WTC11 (cell line): ENCODE results near the gene CYP27B1. TPM values are rescaled to one million over a fixed set of nuclear protein-coding genes. Genes with fewer than 3 reads are reported as not detected.

Source experiments
- ATAC-seq: fragments of 200-7000 bp; cut with Tn5 transposase; 2 replicates; pipeline ENCODE4 v1.10.0; 2021; ENCODE audit warnings: mild to moderate bottlenecking, moderate library complexity
- CTCF ChIA-PET: fragments of 300-600 bp; sonication (Branson Sonifier 250); formaldehyde crosslinking; loops from one replicate; lab custom pipeline; 2021; ENCODE audit warnings: antibody characterized with exemption; lab: Charles Lee
- POLR2A ChIA-PET: fragments of 350-600 bp; sonication (Branson Sonifier 250); formaldehyde crosslinking; loops from one replicate; lab custom pipeline; 2021; ENCODE audit warnings: antibody characterized with exemption; lab: Charles Lee
- DNase-seq: peaks from one replicate; pipeline ENCODE4 v3.0.0; 2021; ENCODE audit warnings: low spot score
- H3K27ac Mint-ChIP-seq: 2 replicates; pipeline ENCODE4 v1.8.0; 2021; ENCODE audit warnings: mixed read lengths
- H3K27me3 Mint-ChIP-seq: 2 replicates; pipeline ENCODE4 v1.8.0; 2021; ENCODE audit warnings: low read depth, mild to moderate bottlenecking, moderate library complexity, mixed read lengths
- H3K36me3 Mint-ChIP-seq: 2 replicates; pipeline ENCODE4 v1.8.0; 2021; ENCODE audit warnings: mixed read lengths
- H3K4me1 Mint-ChIP-seq: 2 replicates; pipeline ENCODE4 v1.8.0; 2022; ENCODE audit warnings: mixed read lengths
- H3K4me3 Mint-ChIP-seq: 2 replicates; pipeline ENCODE4 v1.8.0; 2021; ENCODE audit warnings: mild to moderate bottlenecking, moderate library complexity, mixed read lengths
- H3K9me3 Mint-ChIP-seq: 2 replicates; pipeline ENCODE4 v1.8.0; 2021; ENCODE audit warnings: mixed read lengths
- ATF1 ChIP-seq: sonication (generic); formaldehyde crosslinking; IDR thresholded peaks from 2 replicates; pipeline ENCODE4 v1.8.1; 2023; ENCODE audit warnings: mild to moderate bottlenecking, moderate library complexity, missing genetic modification reagents
- GRHL2 ChIP-seq: fragments of 250-450 bp; sonication (Bioruptor Pico); IDR thresholded peaks from 2 replicates; pipeline ENCODE4 v1.8.0; 2022; ENCODE audit warnings: mild to moderate bottlenecking, moderate library complexity; ENCODE audit not compliant: insufficient replicate concordance, severe bottlenecking
- GTF2I ChIP-seq: fragments of 250-450 bp; sonication (Bioruptor Pico); conservative IDR thresholded peaks from 2 replicates; pipeline ENCODE4 v1.4.0; 2021; ENCODE audit warnings: mild to moderate bottlenecking
- IRF2 ChIP-seq: sonication (generic); formaldehyde crosslinking; IDR thresholded peaks from 2 replicates; pipeline ENCODE4 v1.8.0; 2022; ENCODE audit warnings: low read depth, missing genetic modification reagents, borderline replicate concordance
- JAZF1 ChIP-seq: fragments of 250-450 bp; sonication (Bioruptor Pico); IDR thresholded peaks from 2 replicates; pipeline ENCODE4 v1.9.0; 2021; ENCODE audit warnings: moderate library complexity, mild to moderate bottlenecking, inconsistent platforms
- KAT7 ChIP-seq: sonication (generic); formaldehyde crosslinking; IDR thresholded peaks from 2 replicates; pipeline ENCODE4 v1.8.1; 2023; ENCODE audit warnings: missing genetic modification reagents, mild to moderate bottlenecking, borderline replicate concordance
- MXD4 ChIP-seq: fragments of 250-450 bp; sonication (Bioruptor Pico); IDR thresholded peaks from 2 replicates; pipeline ENCODE4 v1.8.0; 2021; ENCODE audit warnings: mild to moderate bottlenecking, moderate library complexity, borderline replicate concordance
- NFYB ChIP-seq: sonication (generic); formaldehyde crosslinking; conservative IDR thresholded peaks from 2 replicates; pipeline ENCODE4 v1.8.0; 2022; ENCODE audit warnings: low read depth, missing genetic modification reagents
- TCF7 ChIP-seq: sonication (generic); formaldehyde crosslinking; IDR thresholded peaks from 2 replicates; pipeline ENCODE4 v1.8.0; 2022; ENCODE audit warnings: mild to moderate bottlenecking, low read depth, missing genetic modification reagents, moderate library complexity
- TEAD4 ChIP-seq: sonication (generic); formaldehyde crosslinking; IDR thresholded peaks from 2 replicates; pipeline ENCODE4 v1.8.0; 2022; ENCODE audit warnings: mild to moderate bottlenecking, missing genetic modification reagents
- TP53 ChIP-seq: sonication (generic); formaldehyde crosslinking; IDR thresholded peaks from 2 replicates; pipeline ENCODE4 v1.8.1; 2023; ENCODE audit warnings: mild to moderate bottlenecking, missing genetic modification reagents
- ZNF219 ChIP-seq: sonication (generic); formaldehyde crosslinking; IDR thresholded peaks from 2 replicates; pipeline ENCODE4 v1.8.0; 2023; ENCODE audit warnings: missing genetic modification reagents, mild to moderate bottlenecking, borderline replicate concordance
- ZNF232 ChIP-seq: sonication (generic); formaldehyde crosslinking; IDR thresholded peaks from 2 replicates; pipeline ENCODE4 v1.8.0; 2022; ENCODE audit warnings: mild to moderate bottlenecking, missing genetic modification reagents
- ZNF317 ChIP-seq: sonication (generic); formaldehyde crosslinking; IDR thresholded peaks from 2 replicates; pipeline ENCODE4 v1.8.1; 2023; ENCODE audit warnings: low read depth, mild to moderate bottlenecking, moderate library complexity, missing genetic modification reagents, borderline replicate concordance
- ZNF416 ChIP-seq: fragments of 250-450 bp; sonication (Bioruptor Pico); IDR thresholded peaks from 2 replicates; pipeline ENCODE4 v1.9.0; 2021; ENCODE audit warnings: mild to moderate bottlenecking, inconsistent platforms
- total RNA-seq: library from RNA; stranded (reverse); gene quantifications from 3 replicates; pipeline ENCODE4 v1.2.3, GENCODE V29; 2021
- TF ChIP-seq, protein P1 (sequence below): fragments of 200-600 bp; IDR thresholded peaks from 2 replicates; pipeline ENCODE4 v1.8.0; 2022; ENCODE audit warnings: antibody characterized with exemption
- TF ChIP-seq, protein P2 (sequence below): sonication (generic); formaldehyde crosslinking; IDR thresholded peaks from 2 replicates; pipeline ENCODE4 v1.8.0; 2023; ENCODE audit warnings: mild to moderate bottlenecking, missing genetic modification reagents
- TF ChIP-seq, protein P3 (sequence below): sonication (generic); formaldehyde crosslinking; IDR thresholded peaks from 2 replicates; pipeline ENCODE4 v1.8.0; 2022; ENCODE audit warnings: mild to moderate bottlenecking, missing genetic modification reagents
- TF ChIP-seq, protein P4 (sequence below): sonication (generic); formaldehyde crosslinking; IDR thresholded peaks from 2 replicates; pipeline ENCODE4 v1.8.1; 2023; ENCODE audit warnings: mild to moderate bottlenecking, missing genetic modification reagents
- TF ChIP-seq, protein P5 (sequence below): sonication (generic); formaldehyde crosslinking; IDR thresholded peaks from 2 replicates; pipeline ENCODE4 v1.8.0; 2022; ENCODE audit warnings: mild to moderate bottlenecking, missing genetic modification reagents
- TF ChIP-seq, protein P6 (sequence below): sonication (generic); formaldehyde crosslinking; IDR thresholded peaks from 2 replicates; pipeline ENCODE4 v1.8.0; 2023; ENCODE audit warnings: missing genetic modification reagents, mild to moderate bottlenecking, borderline replicate concordance
- TF ChIP-seq, protein P7 (sequence below): sonication (generic); formaldehyde crosslinking; IDR thresholded peaks from 2 replicates; pipeline ENCODE4 v1.8.1; 2023; ENCODE audit warnings: mild to moderate bottlenecking, missing genetic modification reagents, moderate library complexity
- TF ChIP-seq, protein P8 (sequence below): sonication (generic); formaldehyde crosslinking; conservative IDR thresholded peaks from 2 replicates; pipeline ENCODE4 v1.8.1; 2022; ENCODE audit warnings: mild to moderate bottlenecking, missing genetic modification reagents

Gene CYP27B1
- total RNA-seq, 1 experiment from 2014 or later = 2.1 TPM

DNA sequence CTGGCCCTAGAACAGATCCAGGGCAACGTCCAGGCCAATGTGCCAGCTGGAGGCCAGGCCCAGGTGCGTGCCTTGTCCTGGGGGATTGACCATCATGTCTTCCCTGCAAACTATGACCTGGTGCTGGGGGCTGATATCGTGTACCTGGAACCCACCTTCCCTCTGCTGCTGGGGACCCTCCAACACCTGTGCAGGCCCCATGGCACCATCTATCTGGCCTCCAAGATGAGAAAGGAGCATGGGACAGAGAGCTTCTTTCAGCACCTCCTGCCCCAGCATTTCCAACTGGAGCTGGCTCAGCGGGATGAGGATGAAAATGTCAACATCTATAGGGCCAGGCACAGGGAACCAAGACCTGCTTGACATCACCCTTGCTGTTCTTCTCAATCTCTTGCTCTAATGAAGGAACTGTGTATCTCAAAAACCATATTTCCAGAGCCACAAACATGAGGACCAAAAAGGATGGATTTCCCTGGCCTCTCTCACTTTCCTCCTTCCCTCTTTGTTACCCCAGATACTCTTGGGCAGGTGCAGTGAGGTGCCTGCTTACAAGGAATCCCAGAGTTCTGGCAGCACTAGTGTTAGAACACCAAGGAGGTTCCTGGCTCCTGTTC is 13.5 kb upstream of the CYP27B1 start:
- CTCF ChIA-PET = interaction anchor here (2.2 kb wide), 1 partner anchor 23 kb away, joined by 10 read pairs; no protein-coding TSS in a partner anchor
- POLR2A ChIA-PET = interaction anchor here (1.0 kb wide), 1 partner anchor 8 kb away, joined by 5 read pairs; the partner anchor contains the start of genes EEF1AKMT3 and METTL1

DNA sequence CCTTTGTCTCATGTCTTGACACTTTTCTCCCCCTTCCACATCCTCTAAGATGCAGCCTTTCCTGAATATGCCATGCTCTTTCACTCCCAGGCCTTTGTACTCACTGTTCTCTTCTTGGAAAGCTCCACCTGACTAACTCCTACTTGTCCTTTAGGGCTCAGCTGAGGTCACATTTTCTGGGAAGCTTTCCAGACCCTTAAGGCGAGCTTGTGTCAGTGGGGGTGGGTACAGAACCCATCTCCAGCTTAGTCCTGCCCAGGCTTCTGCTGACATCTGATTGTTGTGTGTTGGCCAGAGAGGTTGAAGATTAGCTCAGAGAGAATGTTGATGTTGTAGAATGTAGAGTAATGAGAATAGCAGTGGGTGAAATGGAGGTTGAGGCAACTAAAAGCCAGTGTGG is 12.9 kb upstream of the CYP27B1 start:
- Mint-ChIP-seq H3K4me1 (peaks cover 4% of the 10 kb centered on the region; the same call in 1 of the 2 replicates), H3K27ac (no peak overlapping the region), H3K4me3 (no peak overlapping the region), H3K9me3 (no peaks in the 10 kb centered on the region), H3K36me3 (peaks cover 6% of the 10 kb centered on the region), H3K27me3 (no peaks in the 10 kb centered on the region)
- CTCF ChIA-PET = interaction anchor here (2.2 kb wide), 1 partner anchor 23 kb away, joined by 10 read pairs; no protein-coding TSS in a partner anchor
- DNase-seq (no peak), ATAC-seq (no peak)
- POLR2A ChIA-PET = interaction anchor here (1.0 kb wide), 1 partner anchor 8 kb away, joined by 5 read pairs; the partner anchor contains the start of genes EEF1AKMT3 and METTL1
- TF ChIP-seq, protein P1, sequence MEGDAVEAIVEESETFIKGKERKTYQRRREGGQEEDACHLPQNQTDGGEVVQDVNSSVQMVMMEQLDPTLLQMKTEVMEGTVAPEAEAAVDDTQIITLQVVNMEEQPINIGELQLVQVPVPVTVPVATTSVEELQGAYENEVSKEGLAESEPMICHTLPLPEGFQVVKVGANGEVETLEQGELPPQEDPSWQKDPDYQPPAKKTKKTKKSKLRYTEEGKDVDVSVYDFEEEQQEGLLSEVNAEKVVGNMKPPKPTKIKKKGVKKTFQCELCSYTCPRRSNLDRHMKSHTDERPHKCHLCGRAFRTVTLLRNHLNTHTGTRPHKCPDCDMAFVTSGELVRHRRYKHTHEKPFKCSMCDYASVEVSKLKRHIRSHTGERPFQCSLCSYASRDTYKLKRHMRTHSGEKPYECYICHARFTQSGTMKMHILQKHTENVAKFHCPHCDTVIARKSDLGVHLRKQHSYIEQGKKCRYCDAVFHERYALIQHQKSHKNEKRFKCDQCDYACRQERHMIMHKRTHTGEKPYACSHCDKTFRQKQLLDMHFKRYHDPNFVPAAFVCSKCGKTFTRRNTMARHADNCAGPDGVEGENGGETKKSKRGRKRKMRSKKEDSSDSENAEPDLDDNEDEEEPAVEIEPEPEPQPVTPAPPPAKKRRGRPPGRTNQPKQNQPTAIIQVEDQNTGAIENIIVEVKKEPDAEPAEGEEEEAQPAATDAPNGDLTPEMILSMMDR = no peak
- TF ChIP-seq JAZF1 (CRISPR knock-in tag) = no peak
- TF ChIP-seq, protein P2, sequence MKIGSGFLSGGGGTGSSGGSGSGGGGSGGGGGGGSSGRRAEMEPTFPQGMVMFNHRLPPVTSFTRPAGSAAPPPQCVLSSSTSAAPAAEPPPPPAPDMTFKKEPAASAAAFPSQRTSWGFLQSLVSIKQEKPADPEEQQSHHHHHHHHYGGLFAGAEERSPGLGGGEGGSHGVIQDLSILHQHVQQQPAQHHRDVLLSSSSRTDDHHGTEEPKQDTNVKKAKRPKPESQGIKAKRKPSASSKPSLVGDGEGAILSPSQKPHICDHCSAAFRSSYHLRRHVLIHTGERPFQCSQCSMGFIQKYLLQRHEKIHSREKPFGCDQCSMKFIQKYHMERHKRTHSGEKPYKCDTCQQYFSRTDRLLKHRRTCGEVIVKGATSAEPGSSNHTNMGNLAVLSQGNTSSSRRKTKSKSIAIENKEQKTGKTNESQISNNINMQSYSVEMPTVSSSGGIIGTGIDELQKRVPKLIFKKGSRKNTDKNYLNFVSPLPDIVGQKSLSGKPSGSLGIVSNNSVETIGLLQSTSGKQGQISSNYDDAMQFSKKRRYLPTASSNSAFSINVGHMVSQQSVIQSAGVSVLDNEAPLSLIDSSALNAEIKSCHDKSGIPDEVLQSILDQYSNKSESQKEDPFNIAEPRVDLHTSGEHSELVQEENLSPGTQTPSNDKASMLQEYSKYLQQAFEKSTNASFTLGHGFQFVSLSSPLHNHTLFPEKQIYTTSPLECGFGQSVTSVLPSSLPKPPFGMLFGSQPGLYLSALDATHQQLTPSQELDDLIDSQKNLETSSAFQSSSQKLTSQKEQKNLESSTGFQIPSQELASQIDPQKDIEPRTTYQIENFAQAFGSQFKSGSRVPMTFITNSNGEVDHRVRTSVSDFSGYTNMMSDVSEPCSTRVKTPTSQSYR (CRISPR knock-in tag) = no peak
- TF ChIP-seq GTF2I (CRISPR knock-in tag) = no peak
- TF ChIP-seq, protein P3, sequence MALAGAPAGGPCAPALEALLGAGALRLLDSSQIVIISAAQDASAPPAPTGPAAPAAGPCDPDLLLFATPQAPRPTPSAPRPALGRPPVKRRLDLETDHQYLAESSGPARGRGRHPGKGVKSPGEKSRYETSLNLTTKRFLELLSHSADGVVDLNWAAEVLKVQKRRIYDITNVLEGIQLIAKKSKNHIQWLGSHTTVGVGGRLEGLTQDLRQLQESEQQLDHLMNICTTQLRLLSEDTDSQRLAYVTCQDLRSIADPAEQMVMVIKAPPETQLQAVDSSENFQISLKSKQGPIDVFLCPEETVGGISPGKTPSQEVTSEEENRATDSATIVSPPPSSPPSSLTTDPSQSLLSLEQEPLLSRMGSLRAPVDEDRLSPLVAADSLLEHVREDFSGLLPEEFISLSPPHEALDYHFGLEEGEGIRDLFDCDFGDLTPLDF (CRISPR knock-in tag) = no peak
- no peak for TF ChIP-seq NFYB
- TF ChIP-seq TEAD4 (CRISPR knock-in tag) = no peak
- TF ChIP-seq, protein P4, sequence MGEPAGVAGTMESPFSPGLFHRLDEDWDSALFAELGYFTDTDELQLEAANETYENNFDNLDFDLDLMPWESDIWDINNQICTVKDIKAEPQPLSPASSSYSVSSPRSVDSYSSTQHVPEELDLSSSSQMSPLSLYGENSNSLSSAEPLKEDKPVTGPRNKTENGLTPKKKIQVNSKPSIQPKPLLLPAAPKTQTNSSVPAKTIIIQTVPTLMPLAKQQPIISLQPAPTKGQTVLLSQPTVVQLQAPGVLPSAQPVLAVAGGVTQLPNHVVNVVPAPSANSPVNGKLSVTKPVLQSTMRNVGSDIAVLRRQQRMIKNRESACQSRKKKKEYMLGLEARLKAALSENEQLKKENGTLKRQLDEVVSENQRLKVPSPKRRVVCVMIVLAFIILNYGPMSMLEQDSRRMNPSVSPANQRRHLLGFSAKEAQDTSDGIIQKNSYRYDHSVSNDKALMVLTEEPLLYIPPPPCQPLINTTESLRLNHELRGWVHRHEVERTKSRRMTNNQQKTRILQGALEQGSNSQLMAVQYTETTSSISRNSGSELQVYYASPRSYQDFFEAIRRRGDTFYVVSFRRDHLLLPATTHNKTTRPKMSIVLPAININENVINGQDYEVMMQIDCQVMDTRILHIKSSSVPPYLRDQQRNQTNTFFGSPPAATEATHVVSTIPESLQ (CRISPR knock-in tag) = no peak
- TF ChIP-seq ZNF232 (CRISPR knock-in tag) = no peak

More for the DNA sequence above, 13.5 kb upstream of the CYP27B1 start:
- TF ChIP-seq ZNF416 (no peak), TCF7 (CRISPR knock-in tag) (no peak), IRF2 (CRISPR knock-in tag) (no peak), ZNF219 (CRISPR knock-in tag) (no peak), KAT7 (CRISPR knock-in tag) (no peak), GRHL2 (CRISPR knock-in tag) (no peak), TEAD4 (CRISPR knock-in tag) (no peak), MXD4 (CRISPR knock-in tag) (no peak), TP53 (CRISPR knock-in tag) (no peak), ATF1 (CRISPR knock-in tag) (no peak), ZNF317 (CRISPR knock-in tag) (no peak)
- TF ChIP-seq, protein P5, sequence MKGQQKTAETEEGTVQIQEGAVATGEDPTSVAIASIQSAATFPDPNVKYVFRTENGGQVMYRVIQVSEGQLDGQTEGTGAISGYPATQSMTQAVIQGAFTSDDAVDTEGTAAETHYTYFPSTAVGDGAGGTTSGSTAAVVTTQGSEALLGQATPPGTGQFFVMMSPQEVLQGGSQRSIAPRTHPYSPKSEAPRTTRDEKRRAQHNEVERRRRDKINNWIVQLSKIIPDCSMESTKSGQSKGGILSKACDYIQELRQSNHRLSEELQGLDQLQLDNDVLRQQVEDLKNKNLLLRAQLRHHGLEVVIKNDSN (CRISPR knock-in tag) = no peak
- TF ChIP-seq, protein P6, sequence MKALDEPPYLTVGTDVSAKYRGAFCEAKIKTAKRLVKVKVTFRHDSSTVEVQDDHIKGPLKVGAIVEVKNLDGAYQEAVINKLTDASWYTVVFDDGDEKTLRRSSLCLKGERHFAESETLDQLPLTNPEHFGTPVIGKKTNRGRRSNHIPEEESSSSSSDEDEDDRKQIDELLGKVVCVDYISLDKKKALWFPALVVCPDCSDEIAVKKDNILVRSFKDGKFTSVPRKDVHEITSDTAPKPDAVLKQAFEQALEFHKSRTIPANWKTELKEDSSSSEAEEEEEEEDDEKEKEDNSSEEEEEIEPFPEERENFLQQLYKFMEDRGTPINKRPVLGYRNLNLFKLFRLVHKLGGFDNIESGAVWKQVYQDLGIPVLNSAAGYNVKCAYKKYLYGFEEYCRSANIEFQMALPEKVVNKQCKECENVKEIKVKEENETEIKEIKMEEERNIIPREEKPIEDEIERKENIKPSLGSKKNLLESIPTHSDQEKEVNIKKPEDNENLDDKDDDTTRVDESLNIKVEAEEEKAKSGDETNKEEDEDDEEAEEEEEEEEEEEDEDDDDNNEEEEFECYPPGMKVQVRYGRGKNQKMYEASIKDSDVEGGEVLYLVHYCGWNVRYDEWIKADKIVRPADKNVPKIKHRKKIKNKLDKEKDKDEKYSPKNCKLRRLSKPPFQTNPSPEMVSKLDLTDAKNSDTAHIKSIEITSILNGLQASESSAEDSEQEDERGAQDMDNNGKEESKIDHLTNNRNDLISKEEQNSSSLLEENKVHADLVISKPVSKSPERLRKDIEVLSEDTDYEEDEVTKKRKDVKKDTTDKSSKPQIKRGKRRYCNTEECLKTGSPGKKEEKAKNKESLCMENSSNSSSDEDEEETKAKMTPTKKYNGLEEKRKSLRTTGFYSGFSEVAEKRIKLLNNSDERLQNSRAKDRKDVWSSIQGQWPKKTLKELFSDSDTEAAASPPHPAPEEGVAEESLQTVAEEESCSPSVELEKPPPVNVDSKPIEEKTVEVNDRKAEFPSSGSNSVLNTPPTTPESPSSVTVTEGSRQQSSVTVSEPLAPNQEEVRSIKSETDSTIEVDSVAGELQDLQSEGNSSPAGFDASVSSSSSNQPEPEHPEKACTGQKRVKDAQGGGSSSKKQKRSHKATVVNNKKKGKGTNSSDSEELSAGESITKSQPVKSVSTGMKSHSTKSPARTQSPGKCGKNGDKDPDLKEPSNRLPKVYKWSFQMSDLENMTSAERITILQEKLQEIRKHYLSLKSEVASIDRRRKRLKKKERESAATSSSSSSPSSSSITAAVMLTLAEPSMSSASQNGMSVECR (CRISPR knock-in tag) = no peak
- TF ChIP-seq, protein P7, sequence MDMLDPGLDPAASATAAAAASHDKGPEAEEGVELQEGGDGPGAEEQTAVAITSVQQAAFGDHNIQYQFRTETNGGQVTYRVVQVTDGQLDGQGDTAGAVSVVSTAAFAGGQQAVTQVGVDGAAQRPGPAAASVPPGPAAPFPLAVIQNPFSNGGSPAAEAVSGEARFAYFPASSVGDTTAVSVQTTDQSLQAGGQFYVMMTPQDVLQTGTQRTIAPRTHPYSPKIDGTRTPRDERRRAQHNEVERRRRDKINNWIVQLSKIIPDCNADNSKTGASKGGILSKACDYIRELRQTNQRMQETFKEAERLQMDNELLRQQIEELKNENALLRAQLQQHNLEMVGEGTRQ (CRISPR knock-in tag) = no peak
- TF ChIP-seq, protein P8, sequence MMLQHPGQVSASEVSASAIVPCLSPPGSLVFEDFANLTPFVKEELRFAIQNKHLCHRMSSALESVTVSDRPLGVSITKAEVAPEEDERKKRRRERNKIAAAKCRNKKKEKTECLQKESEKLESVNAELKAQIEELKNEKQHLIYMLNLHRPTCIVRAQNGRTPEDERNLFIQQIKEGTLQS (CRISPR knock-in tag) = no peak
- DNase-seq (no peak), ATAC-seq (no peak)
- H3K27me3 Mint-ChIP-seq = no peaks in the 10 kb centered on the region
- H3K9me3 Mint-ChIP-seq = no peaks in the 10 kb centered on the region
- peaks cover 6% of the 10 kb centered on the region for H3K36me3 Mint-ChIP-seq
- H3K27ac Mint-ChIP-seq = no peak overlapping the region
- H3K4me3 Mint-ChIP-seq = no peak overlapping the region
- peaks cover 4% of the 10 kb centered on the region; the same call in 1 of the 2 replicates for H3K4me1 Mint-ChIP-seq
